Activated T-cell treated with anti-CD3 and anti-CD28 coated beads for 4 hours (primary cell): ENCODE data around the gene PRKAB2.
"Not testable (repeated sequence)": the region's sequence is repeated elsewhere in the genome, so short reads cannot be mapped to it uniquely, and the experiment has no call there.

ENCODE experiments used
- DNase-seq: peaks from one replicate; pipeline ENCODE4 v3.0.0-alpha.2; 2020

Gene PRKAB2

DNA sequence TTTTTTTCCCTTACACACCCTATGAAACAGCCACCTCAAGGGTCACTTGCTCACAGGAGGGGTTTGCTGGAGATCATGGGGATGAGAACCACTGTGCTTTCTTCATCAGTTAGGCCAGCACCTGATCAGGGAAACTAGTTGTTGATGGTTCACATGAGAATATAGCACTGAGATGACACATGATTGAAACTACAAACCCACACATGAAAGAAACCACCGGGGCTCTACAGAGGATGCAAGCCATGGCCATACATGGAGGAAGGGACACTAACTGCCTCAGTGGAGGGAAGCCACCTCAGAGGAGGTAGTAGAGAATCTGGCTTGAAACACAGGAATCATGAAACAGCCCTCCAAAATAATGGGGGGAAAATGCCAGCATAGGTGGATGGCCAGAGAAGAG lies 63.2 kb downstream of the PRKAB2 start:
- DNase-seq: no peak

DNA sequence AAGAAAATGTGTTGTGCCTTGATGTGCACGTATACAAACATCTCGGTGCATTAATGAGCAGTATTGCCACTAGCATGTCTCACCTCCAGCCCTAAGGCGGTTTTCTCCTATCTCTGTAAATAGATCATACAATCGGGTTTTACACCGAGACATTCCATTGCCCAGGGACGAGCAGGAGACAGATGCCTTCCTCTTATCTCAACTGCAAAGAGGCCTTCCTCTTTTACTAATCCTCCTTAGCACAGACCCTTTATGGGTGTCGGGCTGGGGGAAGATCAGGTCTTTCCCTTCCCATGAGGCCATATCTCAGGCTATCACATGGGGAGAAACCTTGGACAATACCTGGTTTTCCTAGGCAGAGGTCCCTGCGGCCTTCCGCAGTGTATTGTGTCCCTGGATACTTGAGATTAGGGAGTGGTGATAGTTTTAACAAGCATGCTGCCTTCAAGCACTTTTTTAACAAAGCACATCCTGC lies 65.8 kb downstream of the PRKAB2 start:
- DNase-seq: not testable (repeated sequence)

DNA sequence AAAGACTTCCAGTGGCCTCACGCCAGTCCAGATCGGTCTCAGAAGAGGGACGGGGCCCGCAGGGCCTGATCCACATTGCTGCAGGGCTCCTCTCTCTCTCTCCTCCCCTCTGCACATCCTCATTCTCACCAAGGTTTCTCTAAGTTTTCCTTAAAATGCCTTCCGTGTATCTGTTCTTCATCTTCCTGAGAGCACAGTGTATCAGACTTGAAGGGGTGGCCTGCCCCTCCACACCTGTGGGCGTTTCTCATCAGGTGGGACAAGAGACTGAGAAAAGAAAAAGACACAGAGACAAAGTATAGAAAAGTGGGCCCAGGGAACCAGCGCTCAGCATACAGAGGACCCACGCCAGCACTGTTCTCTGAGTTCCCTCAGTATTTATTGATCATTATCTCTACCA lies 66.4 kb downstream of the PRKAB2 start:
- no peak for DNase-seq
